ENCODE measurements around the gene TMEM165.

GRCh38 chr4:55450566-55450965, 54.8 kb downstream of the TMEM165 start:
- no peak for TF ChIP-seq CTCF (IDR thresholded peaks at IDR 0.05)
- no peak for TF ChIP-seq POLR2A (IDR thresholded peaks at IDR 0.05)
- no peak for TF ChIP-seq EP300 (IDR thresholded peaks at IDR 0.05)
- no peak for TF ChIP-seq POLR2AphosphoS5 (IDR thresholded peaks at IDR 0.05)
